ENCODE data around the gene MACF1. TPM values are rescaled to one million over a fixed set of nuclear protein-coding genes. Genes with fewer than 3 reads are reported as not detected.
"Not testable (repeated sequence)": the region's sequence is repeated elsewhere in the genome, so short reads cannot be mapped to it uniquely, and the experiment has no call there.

Gene MACF1
- total RNA-seq, 2 donors from 2014 or later = 263 to 280 TPM

DNA sequence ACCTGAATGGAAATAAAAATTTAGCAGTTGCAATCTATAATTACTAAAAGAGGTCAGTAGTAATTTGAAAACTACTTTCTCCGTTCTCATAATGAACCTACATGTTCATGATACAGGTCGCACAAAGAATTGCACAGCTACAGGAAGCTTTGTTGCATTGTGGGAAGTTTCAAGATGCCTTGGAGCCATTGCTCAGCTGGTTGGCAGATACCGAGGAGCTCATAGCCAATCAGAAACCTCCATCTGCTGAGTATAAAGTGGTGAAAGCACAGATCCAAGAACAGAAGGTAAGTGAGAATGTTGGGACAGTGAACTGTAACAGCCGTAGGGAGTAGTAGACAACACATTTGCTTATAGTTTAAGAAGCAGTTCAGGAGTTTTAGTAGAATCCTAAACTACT is 218.1 kb downstream of the MACF1 start:
- DNase-seq = no peak
- ATAC-seq = no peak
- intact Hi-C loops (cut with DNase I) = no loop called here

DNA sequence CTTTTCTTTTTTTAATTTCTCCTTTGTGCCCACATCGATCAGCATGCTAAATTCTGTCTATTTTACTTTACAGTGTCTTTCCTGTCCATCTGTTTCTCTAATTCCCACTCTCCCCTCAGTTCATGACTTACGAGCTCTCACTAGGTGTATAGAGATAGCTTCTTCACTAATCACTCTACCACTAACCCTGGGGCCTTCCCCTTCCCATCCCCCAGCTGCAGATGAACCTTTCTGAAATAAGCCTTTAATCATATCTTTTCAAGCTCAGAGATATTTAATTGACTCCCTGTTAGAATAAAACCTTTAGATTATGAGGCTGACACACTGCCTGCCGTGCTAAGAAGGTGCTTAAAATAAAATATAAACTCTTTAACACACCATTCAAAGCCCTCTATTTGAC is 220.7 kb downstream of the MACF1 start:
- DNase-seq (no peak), ATAC-seq (no peak)
- intact Hi-C loops (cut with DNase I) = loop anchor here in 1 of 2 donors (5.0 kb wide), 1 partner anchor 233 kb away; no protein-coding TSS in a partner anchor

DNA sequence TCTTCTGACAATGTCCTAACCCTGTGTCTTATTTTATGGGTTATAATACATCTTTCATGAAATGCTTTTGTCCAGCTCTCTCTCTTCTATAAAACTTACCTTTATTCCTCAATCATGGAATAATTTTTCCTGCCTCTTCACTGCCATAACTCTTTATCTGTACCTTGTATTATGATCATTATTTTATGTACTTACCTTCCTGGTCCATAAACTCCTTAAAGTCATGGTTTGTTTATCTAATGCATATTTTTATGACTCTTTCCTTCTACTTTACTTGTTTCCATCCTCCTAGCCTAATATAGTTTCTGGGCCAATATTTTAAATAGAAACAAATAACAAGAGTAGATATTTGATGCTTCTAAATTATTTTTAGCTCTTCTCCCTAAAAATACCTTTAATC is 221.1 kb downstream of the MACF1 start:
- DNase-seq (no peak), ATAC-seq (no peak)
- intact Hi-C loops (cut with DNase I) = loop anchor here in 1 of 2 donors (5.0 kb wide), 1 partner anchor 233 kb away; no protein-coding TSS in a partner anchor

DNA sequence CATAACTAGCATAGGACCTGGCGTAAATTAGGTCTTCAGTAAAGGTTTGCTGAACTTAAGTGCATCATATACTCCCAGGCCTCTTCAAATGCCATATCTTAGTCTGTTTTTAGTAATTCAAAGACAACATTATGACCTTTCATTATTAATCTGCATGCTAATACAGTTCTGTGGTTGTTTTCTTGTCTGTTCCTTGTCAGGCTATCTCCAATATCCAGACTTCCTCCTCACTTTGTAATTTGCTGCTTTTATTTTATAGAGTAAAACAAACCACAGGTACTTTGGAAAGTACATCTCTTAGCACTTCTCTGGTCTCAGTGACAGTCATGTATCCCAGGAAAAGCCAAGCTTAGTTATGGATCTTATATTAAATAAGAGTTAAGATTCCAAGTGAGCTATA is 221.9 kb downstream of the MACF1 start:
- DNase-seq (no peak), ATAC-seq (no peak)
- intact Hi-C loops (cut with DNase I) = loop anchor here in 1 of 2 donors (5.0 kb wide), 1 partner anchor 234 kb away; no protein-coding TSS in a partner anchor

DNA sequence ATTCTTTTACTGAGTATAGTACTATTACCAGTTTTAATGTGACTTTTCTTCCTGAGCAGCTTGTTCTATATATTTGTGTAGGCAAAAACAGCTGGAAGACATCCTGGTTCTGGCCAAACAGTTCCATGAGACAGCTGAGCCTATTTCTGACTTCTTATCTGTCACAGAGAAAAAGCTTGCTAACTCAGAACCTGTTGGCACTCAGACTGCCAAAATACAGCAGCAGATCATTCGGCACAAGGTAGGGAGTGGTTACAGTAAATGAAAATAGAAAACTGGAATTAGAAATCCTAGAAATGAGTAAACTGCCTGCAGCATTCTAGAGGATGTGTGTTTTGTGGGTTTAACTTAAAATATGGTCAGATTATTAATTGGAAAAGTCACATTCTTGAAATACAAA is 222.9 kb downstream of the MACF1 start:
- DNase-seq = no peak
- intact Hi-C loops (cut with DNase I) = loop anchor here in 1 of 2 donors (5.0 kb wide), 1 partner anchor 235 kb away; no protein-coding TSS in a partner anchor
- peak; percentile 53 to 54 for ATAC-seq

DNA sequence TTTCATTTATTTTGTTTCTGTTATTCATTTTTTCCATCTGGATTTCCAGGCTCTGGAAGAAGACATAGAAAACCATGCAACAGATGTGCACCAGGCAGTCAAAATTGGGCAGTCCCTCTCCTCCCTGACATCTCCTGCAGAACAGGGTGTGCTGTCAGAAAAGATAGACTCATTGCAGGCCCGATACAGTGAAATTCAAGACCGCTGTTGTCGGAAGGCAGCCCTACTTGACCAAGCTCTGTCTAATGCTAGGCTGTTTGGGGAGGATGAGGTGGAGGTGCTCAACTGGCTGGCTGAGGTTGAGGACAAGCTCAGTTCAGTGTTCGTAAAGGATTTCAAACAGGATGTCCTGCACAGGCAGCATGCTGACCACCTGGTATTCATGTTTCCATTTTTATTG is 223.4 kb downstream of the MACF1 start:
- ATAC-seq (no peak), DNase-seq (no peak)
- intact Hi-C loops (cut with DNase I) = loop anchor here in 1 of 2 donors (5.0 kb wide), 1 partner anchor 236 kb away; no protein-coding TSS in a partner anchor

DNA sequence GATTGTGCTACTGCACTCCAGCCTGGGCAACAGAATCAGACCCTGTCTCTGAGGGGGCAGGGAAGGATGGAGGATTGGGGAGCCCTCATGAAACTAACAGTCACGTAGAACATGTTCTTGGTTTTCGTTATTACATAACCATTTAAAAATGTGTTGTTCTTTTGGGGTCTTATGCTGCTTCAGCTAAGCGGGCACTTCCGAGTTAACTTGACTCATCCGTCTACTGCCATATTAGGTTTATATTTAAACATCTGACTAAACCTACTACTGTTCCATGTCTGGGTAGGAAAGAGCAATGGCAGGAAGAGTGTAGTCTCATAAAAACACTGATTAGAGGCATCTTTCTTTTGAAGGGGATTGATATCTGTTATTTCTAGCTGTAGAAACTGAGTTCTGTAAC is 227.4 kb downstream of the MACF1 start:
- intact Hi-C loops (cut with DNase I) = no loop called here
- DNase-seq (no peak), ATAC-seq (no peak)

DNA sequence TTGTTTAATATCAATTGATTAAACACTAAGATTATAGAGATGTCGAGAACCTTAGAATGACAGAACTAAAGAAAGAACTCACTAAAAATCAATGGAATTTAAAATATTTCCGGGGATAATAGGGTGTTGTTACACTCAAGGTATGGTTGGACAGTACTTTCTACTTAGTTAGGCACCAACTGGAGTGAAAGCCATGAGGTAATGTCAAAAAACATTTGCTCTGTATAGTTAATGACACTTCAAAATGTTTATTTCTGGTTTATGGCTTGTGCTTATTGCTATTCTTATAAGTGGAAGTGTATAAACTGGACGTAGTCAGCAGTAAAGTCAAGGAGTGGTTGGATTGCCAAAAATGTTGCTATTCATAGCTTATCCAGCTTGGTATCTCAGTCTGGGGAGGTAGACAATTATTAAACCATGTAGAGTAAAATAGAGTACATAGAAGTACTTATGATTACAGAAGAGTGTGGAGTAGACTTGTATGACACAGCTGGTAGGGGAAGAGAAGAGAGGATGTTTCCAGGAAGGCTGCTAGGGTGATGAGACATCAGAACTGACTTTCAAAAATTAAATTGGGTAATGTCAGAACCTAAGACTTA is 230.4 kb downstream of the MACF1 start:
- intact Hi-C loops (cut with DNase I) = no loop called here

DNA sequence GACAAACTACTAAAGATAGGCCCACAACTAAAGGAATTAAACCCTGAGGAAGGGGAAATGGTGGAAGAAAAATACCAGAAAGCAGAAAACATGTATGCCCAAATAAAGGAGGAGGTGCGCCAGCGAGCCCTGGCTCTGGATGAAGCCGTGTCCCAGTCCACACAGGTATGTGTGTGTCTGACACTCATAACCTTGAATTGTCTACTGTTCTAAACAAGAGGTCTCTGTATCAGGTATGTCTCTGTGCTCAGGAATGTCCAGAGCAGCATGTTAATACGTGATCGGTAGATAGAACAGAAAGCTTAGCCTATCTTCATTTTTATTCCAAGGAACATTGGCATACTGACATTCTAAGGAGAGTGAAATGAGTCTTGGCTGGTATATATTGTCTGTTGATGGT is 231.1 kb downstream of the MACF1 start:
- DNase-seq (no peak), ATAC-seq (no peak)
- intact Hi-C loops (cut with DNase I) = no loop called here

More for the DNA sequence above, 230.4 kb downstream of the MACF1 start:
- DNase-seq (no peak), ATAC-seq (peak; percentile 41 to 89)

DNA sequence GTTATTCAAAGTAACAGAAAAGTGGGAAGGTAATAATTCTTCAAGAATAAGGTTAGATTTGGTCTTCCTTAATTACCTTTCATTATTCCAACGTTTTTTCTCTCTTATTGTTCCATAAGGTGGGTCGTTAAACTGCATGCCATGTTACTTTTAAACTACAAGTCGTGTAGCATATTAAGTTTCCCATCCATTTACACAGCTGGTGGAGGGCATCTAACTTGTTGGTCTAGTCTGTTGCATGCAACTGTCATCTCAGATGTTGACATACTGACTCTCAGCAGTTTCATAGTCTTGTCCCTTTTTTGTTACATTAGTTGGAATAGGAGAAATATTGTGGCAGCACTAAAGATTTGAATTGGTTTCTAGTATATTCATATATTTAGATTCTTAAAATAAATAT is 232.3 kb downstream of the MACF1 start:
- ATAC-seq (no peak), DNase-seq (no peak)
- intact Hi-C loops (cut with DNase I) = no loop called here

DNA sequence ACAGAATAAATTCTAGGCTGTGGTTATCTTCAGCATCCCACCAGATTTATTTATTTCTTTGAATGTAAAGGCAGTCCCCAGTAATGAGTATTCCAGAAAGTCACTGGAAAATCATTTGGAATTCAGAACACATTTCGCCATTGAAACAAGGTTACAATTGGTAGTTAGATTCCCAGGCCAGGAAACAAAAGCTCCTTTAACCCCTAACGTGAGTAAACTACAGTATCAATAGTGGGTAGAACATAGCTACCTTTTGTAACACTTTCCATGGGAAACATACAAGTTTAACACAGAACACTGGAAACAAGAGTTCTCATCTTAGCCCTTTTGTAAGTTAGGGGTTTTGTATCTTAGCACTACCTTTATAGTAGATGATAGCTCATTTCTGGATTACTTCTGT is 233.5 kb downstream of the MACF1 start:
- ATAC-seq = no peak
- DNase-seq = no peak
- intact Hi-C loops (cut with DNase I) = no loop called here

DNA sequence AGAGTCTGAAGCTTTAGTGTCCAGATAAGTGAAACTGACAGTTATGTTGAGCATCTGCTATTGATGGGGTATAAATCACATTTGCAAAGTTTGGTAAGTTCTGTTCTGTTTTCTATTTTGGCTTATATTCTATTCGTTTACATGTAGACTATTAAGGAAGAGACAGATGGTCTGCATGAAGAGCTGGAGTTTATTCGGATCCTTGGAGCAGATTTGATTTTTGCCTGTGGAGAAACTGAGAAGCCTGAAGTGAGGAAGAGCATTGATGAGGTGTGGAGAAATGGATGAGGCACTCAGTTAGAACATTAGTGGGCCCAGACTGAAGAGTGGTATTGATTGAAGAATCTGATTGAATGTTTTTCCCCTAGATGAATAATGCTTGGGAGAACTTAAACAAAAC is 236.4 kb downstream of the MACF1 start:
- intact Hi-C loops (cut with DNase I) = loop anchor here in 1 of 2 donors (10.0 kb wide), 1 partner anchor 126 kb away; no protein-coding TSS in a partner anchor
- no peak for ATAC-seq
- no peak for DNase-seq

DNA sequence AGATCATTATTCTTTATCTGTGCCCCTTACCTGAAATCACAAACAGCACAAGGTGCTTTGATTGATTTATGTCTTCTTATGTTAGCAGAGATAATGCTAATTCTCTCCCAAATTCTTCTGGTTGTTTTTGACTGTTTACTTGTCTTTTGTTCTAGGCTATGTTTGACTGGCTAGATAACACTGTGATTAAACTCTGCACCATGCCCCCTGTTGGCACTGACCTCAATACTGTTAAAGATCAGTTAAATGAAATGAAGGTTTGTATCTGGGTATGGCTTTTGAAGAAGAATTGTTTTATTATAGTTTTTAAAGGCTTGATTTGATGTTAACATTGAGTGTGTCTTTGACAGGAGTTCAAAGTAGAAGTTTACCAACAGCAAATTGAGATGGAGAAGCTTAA is 237.3 kb downstream of the MACF1 start:
- no peak for DNase-seq
- intact Hi-C loops (cut with DNase I) = loop anchor here in 1 of 2 donors (10.0 kb wide), 1 partner anchor 127 kb away; no protein-coding TSS in a partner anchor
- no peak for ATAC-seq

DNA sequence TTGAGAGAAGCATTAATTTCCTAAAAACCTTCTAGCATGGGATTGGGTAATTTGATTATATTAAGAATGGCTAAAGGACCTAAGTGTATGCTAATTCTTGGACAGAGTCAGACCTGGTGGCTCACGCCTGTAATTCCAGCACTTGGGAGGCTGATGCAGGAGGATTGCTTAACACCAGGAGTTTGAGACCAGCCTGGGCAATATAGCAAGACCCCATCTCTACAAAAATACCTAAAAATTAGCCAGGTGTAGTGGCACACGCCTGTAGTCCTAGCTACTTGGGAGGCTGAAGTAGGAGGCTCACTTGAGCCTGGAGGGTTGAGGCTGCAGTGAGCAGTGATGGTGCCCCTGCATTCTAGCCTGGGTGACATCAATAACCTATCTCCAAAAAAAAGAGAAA is 241.1 kb downstream of the MACF1 start:
- DNase-seq = no peak
- ATAC-seq = no peak
- intact Hi-C loops (cut with DNase I) = loop anchor here in 1 of 2 donors (10.0 kb wide), 1 partner anchor 131 kb away; no protein-coding TSS in a partner anchor

DNA sequence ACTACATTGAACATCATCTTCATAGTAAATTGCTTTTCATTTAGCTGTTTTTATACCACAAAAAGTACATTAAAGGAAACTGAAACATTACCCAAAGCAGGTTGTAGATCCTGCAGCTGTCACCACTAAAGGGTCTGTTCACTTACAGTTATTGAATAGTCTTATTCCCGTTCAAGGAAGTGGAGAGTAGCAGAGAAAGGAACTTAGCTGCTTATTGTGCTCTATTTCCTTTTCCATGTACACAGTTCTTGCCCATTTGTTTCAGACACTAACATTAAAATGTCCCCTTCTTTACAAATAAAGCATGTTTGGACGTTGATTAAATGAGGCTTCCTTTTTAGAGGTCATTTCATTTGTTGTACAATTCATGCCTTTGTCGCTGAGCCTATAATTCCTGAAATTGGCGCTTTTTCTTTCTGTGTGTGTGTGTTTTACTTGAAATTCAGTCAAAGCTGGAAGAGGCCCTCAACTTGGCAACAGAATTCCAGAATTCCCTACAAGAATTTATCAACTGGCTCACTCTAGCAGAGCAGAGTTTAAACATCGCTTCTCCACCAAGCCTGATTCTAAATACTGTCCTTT is 242.6 kb downstream of the MACF1 start:
- DNase-seq (no peak), ATAC-seq (no peak)
- intact Hi-C loops (cut with DNase I) = loop anchor here in 1 of 2 donors (10.0 kb wide), 1 partner anchor 132 kb away; no protein-coding TSS in a partner anchor

DNA sequence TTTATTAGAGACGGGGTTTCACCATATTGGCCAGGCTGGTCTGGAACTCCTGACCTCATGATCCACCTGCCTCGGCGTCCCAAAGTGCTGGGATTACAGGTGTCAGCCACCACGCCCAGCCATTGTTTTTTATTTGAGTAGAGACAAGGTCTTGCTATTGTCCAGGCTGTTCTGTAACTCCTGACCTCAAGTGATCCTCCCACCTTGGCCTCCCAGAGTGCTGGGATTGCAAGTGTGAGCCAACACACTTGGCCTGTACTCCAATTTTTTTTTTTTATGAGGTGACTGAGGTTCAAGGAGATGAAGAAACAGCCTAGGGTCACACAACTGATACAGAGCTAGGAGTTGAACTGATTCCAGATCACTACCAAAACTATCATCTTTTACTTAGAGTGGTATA is 245.5 kb downstream of the MACF1 start:
- intact Hi-C loops (cut with DNase I); DNase-seq; ATAC-seq: not testable (repeated sequence)

DNA sequence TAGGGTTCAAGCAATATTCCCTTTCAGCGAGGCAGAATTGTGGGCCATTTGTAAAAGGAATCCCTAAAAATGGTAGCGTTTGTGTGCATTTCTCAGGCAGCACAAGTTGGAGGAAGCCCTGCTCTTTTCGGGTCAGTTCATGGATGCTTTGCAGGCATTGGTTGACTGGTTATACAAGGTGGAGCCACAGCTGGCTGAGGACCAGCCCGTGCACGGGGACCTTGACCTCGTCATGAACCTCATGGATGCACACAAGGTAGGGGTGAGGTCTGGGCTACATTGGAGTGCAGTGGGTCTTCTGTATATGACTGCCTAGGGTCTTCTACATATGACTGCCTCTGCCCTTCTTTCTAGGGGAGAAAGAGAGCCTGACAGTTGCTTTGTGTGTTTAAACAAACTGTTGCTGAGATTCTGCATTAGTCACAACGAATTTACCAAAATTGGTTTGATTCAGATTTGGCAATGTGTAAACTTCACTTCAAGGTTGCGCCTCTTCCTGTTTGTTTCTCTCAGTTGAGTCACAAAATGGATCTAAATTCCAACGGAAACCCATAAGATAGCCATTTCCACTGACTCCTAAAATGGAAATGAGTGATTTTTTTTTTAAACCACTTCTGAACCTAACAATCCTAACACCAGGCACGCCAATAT is 246.6 kb downstream of the MACF1 start:
- ATAC-seq = no peak
- DNase-seq = no peak
- intact Hi-C loops (cut with DNase I) = no loop called here

DNA sequence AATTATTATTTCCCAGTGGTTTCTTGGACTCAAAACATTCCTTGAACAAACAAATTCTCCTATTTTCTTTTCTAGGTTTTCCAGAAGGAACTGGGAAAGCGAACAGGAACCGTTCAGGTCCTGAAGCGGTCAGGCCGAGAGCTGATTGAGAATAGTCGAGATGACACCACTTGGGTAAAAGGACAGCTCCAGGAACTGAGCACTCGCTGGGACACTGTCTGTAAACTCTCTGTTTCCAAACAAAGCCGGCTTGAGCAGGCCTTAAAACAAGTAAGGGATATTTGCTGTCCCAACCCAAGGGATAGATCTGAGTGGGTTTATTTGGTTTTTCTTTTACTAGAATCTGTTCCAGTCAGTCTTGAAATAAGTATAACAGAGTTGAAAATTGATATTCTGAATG is 247.6 kb downstream of the MACF1 start:
- ATAC-seq = no peak
- intact Hi-C loops (cut with DNase I) = no loop called here
- no peak for DNase-seq

DNA sequence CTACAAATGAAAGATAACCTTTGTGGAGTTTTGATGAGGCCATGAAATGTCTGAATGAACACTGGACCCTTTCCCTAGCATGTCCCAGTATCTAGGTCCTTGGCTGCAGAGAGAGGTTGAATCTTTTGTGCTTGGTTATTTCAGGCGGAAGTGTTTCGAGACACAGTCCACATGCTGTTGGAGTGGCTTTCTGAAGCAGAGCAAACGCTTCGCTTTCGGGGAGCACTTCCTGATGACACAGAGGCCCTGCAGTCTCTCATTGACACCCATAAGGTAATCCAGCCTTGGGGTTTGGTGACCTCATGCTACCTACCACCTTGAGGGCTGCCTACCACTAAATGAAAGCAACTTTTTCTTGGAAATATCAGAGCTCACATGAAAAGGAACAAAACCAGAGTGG is 248.0 kb downstream of the MACF1 start:
- no peak for DNase-seq
- intact Hi-C loops (cut with DNase I) = no loop called here
- peak; percentile 34 to 92 for ATAC-seq

DNA sequence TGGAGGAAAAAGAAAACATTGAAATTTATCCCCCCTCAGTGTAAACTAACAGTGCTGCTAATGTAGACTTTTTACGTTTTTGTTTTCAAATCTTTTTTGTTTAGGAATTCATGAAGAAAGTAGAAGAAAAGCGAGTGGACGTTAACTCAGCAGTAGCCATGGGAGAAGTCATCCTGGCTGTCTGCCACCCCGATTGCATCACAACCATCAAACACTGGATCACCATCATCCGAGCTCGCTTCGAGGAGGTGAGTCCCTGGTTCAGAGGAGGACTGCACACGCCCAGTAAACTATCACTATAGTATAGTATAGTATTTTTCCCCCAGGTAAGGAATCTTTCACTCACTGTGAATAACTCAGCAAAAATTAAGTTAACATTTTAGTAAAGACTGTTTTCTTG is 249.1 kb downstream of the MACF1 start:
- DNase-seq (peak; percentile 80), ATAC-seq (peak in 1 of 2 donors; percentile 77)
- intact Hi-C loops (cut with DNase I) = no loop called here
